ENCODE data around the gene CRB3. TPM values are rescaled to one million over a fixed set of nuclear protein-coding genes. Genes with fewer than 3 reads are reported as not detected.

Gene CRB3
- total RNA-seq, 1 experiment from 2014 or later: 53.9 TPM

- Histone ChIP-seq H3K4me1 (peaks cover 20% of the 10 kb centered on the region), H3K9me3 (no peaks in the 10 kb centered on the region), H3K4me3 (ENCODE audit: low read depth, low read length) (peak within 1 kb of the TSS; percentile 92), H3K36me3 (ENCODE audit: control insufficient read depth, insufficient read depth, low read length) (peaks cover 2% of the 10 kb centered on the region), H3K27me3 (replicated peaks; ENCODE audit: control insufficient read depth, insufficient read depth, low read length) (no peaks in the 10 kb centered on the region)
- H3K9me3 Mint-ChIP-seq (ENCODE audit: unreplicated experiment): no peaks in the 10 kb centered on the region
- no peaks in the 10 kb centered on the region for H3K27me3 Mint-ChIP-seq (ENCODE audit: insufficient read depth, unreplicated experiment)
- intact Hi-C loops (cut with micrococcal nuclease; ENCODE audit: unreplicated experiment): loop anchor here (2.0 to 10.0 kb wide), 2 partner anchors 40 to 150 kb away; partner anchors contain the start of genes CRB3 and MLLT1
- POLR2A ChIA-PET: interaction anchor here (0.5 to 2.0 kb wide), 7 partner anchors 12 to 63 kb away, joined by 3 to 27 read pairs (median 9); partner anchors contain the start of genes ALKBH7, CLPP and SLC25A23
- TF ChIP-seq CTCF (IDR thresholded peaks at IDR 0.05; ENCODE audit: insufficient read depth in 1 of 2, low read depth in 1 of 2, low read length in 1 of 2, severe bottlenecking in 1 of 2, unreplicated experiment in 1 of 2): no peak
- peak within 1 kb of the TSS; percentile 96 for H3K4me3 Mint-ChIP-seq (ENCODE audit: unreplicated experiment)
- peaks cover 6% of the 10 kb centered on the region for H3K4me1 Mint-ChIP-seq (ENCODE audit: low read depth, unreplicated experiment)
- H3K27ac Mint-ChIP-seq (ENCODE audit: unreplicated experiment): peak within 1 kb of the TSS; percentile 95
- CTCF ChIA-PET: interaction anchor here (0.6 to 2.0 kb wide), 8 partner anchors 13 to 1475 kb away, joined by 3 to 6 read pairs (median 4); partner anchors contain the start of genes ALKBH7 and SLC25A23
- peaks cover 52% of the 10 kb centered on the region for H3K36me3 Mint-ChIP-seq (ENCODE audit: insufficient read depth, unreplicated experiment)
- peak in 1 of 2 experiments; percentile 36 for DNase-seq
- BruUV-seq (replicated peaks): no TSS peak
Observed at GRCh38 chr19:6424195-6424938, 39.7 kb upstream of the CRB3 start, which contains the start of gene KHSRP. Gene KHSRP, minus strand, starts transcription at chr19:6424811. Its CDS starts 110 bp downstream, at chr19:6424701.

- no peaks in the 10 kb centered on the region for H3K9me3 ChIP-seq
- BruUV-seq (replicated peaks): no TSS peak
- peaks cover 2% of the 10 kb centered on the region for H3K36me3 ChIP-seq (ENCODE audit: control insufficient read depth, insufficient read depth, low read length)
- peak overlapping the region; percentile 23 for H3K4me3 ChIP-seq (ENCODE audit: low read depth, low read length)
- ChIA-PET CTCF (interaction anchor here (0.5 to 2.0 kb wide), 12 partner anchors 12 to 1476 kb away, joined by 3 to 6 read pairs (median 3); partner anchors contain the start of genes ALKBH7 and SLC25A23), POLR2A (interaction anchor here (0.5 to 2.0 kb wide), 7 partner anchors 11 to 64 kb away, joined by 3 to 27 read pairs (median 9); partner anchors contain the start of genes ALKBH7, CLPP and SLC25A23)
- no peaks in the 10 kb centered on the region for H3K9me3 Mint-ChIP-seq (ENCODE audit: unreplicated experiment)
- H3K4me1 ChIP-seq: peaks cover 20% of the 10 kb centered on the region
- peaks cover 49% of the 10 kb centered on the region for H3K36me3 Mint-ChIP-seq (ENCODE audit: insufficient read depth, unreplicated experiment)
- peak overlapping the region; percentile 95 for H3K27ac Mint-ChIP-seq (ENCODE audit: unreplicated experiment)
- intact Hi-C loops (cut with micrococcal nuclease; ENCODE audit: unreplicated experiment): loop anchor here (1.0 to 10.0 kb wide), 4 partner anchors 40 to 448 kb away; partner anchors contain the start of genes ALKBH7, CRB3, MLLT1 and RANBP3
- H3K27me3 Mint-ChIP-seq (ENCODE audit: insufficient read depth, unreplicated experiment): no peaks in the 10 kb centered on the region
- H3K4me3 Mint-ChIP-seq (ENCODE audit: unreplicated experiment): peak overlapping the region; percentile 77
- H3K4me1 Mint-ChIP-seq (ENCODE audit: low read depth, unreplicated experiment): peaks cover 6% of the 10 kb centered on the region
- DNase-seq: peak; percentile 99 to 100
- H3K27me3 ChIP-seq (replicated peaks; ENCODE audit: control insufficient read depth, insufficient read depth, low read length): no peaks in the 10 kb centered on the region
- no peak for TF ChIP-seq CTCF (IDR thresholded peaks at IDR 0.05; ENCODE audit: insufficient read depth in 1 of 2, low read depth in 1 of 2, low read length in 1 of 2, severe bottlenecking in 1 of 2, unreplicated experiment in 1 of 2)
Observed at GRCh38 chr19:6424939-6425731, 38.9 kb upstream of the CRB3 start.

Data from Caco-2 (cell line).